ENCODE data around the gene UBE2E2. TPM values are rescaled to one million over a fixed set of nuclear protein-coding genes. Genes with fewer than 3 reads are reported as not detected.

UBE2E2 gene
- polyA plus RNA-seq, 3 donors: 49.3 to 57.2 (median 56.7) TPM

DNA sequence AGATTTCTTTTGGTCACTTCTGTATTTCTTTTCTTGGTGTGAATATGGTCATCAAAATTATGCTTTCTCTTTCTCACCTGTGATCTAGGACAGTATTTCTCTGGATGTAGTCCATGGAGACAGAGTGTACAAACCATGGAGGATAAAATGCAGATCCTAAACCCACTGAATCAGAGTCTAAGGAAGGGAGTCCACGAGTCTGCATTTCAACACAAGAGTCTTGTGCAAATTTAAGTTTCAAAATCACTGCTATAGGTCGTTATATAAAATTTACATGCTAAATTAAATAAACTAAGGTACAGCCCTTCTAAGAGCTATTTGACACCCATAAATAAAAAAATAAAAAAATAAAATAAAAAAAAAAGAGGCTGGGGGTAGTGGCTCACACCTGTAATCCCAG lies 17.3 kb upstream of the UBE2E2 start:
- no peak for DNase-seq

DNA sequence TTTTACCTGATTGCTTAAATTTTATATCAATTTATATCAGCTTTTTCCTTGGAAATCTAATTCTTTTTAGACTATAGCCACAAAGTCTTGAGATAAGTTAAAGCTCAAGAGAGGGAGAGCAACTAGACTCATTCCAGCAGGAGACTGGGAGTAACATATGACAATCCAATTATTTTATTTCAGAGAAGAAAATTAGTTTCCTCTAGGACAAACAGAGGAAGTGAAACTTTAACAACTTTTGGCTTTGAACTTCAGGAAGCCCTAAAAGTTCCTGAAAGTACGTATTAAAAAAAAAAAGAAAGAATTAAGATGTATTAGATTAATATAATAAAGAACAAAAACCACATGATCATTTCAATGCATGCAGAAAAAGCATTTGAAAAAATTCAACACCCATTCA lies 13.9 kb upstream of the UBE2E2 start:
- no peak for DNase-seq

DNA sequence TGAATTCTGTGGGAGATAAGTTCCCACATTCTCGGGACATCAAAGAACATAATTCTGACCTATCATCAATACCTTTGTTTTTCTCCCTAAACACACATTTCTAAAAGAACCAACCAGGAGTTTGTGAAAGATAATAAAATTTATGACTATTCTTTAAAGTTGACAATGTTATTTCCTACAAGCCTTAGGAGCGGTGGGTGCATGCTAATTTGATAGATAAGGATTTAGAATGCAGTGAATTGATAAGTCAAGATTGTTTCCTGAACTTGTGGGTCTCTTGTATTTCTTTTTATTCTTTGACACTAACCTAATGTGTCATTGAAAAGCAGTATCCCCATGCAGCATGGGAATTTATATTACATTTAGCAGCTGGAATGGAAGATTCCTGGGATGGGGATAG lies 10.3 kb upstream of the UBE2E2 start:
- no peak for DNase-seq

DNA sequence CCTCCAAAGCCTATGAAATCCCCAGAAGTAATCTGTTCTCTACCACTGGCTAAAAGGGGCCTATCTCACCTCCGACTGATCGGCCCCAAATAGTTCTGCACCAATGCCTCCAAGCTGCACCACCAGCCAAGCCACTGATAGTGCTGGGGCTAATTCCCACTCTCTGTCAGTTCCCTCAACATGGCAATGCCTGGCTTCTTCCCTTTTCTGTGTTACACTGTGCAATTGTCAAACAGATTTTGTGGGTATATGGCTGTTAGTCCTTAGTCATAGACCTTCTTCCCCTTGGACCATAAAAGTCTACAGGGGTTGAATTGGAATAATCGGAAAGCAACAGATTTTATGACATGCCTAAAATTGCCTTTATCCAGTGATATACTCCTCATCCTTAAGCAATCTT lies 9.3 kb upstream of the UBE2E2 start:
- DNase-seq: no peak

DNA sequence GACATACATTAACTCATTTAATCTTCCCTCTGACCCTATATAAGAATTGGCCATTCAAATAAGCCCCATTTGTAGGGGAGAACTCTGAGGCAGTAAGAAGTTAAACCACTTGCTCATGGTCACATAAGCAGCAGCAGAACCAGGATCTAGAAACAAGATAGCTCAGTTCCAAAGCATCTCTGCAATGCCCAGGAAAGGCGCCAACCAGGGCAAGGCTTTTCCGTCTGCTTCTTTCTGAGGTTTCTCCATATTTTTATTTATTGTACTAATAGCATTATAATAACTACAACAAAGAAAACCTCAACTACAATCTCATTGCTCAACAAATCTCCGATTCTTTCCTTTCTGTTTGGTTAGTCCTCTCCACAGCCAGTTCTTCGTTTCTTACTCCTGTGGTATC lies 4.3 kb upstream of the UBE2E2 start:
- no peak for DNase-seq

DNA sequence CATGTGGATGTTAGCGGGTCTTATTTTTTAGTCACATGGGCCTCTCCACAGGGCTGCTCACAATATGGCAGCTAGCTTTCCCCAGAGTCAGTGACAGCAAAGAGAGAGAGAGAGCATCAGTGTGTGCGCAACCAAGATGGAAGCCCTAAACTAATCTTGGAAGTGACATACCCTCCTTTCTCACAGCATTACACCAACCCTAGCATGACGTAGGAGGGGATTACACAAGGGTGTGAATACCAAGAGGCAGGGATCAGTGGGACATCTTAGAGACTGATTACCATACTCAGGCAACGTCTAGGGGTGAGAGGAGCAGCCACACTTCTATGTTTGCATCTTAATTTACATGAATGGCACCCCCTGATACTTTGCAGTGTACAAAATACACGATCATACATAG lies 3.5 kb upstream of the UBE2E2 start:
- DNase-seq: no peak

DNA sequence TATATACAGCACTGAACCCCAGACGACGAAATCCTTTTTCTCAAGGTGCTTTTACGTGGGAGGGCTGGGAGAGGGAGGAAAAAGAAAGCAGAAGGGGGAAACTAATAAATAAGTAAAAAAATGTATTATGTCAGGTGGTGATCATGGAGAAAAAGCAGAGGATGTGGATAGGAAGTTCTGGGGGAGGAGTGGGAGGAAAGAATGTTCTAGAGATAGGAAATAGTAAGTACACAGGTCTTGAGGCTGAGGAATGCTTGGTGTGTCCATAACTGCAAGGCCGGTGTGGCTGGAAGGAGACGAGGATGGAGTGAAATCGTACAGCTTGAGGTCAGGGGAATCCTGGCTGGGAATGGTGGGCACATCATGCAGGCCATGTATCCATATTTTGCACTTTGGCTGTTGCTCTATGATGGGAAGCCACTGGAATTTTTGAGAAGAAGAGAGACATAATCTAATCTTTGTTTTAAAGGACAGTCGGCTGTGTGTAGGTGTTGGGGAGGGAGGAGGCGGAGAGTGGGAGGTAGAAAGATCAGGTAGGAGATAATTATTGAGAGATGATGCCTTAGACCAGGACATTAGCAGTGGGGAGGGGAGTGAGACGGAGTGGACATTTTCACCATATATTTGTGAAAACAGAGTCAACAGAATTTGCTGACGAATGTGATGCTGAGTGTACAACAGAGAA lies 1.8 kb upstream of the UBE2E2 start:
- DNase-seq: no peak

DNA sequence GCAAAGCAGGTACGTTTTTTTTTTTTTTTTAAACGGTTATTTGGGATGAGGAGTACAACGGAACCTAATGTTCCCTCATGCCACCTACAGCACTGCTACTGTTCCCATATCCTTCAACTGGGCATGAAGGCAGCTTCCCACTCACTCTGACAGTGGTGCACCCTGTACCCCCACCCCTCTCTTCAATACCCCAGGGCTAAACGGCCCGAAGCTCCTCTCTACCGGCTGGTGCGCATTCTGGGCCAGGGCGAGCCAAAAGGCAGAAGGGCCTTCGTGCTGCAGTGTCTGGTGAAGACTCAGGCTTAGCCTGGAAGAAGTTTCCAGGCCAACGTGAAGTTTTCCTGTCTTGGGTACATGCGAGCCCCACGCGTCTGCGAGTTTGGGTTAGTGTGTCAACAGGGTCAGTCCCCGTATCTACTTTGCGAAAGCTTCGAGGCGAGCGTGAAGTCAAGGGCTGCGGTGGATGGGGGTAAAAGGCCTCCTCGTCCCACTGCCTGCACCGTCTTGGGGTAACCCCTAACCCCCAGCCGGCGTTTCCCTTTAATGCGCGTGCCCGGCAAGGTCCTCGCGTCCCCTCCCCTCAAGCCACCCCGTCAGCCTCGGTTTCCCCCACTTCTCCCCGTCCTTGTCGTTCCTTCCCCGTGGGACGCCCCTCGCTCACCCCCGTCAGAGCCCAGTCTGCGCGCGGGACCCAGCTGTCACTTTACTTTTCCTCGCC lies 765 bp upstream of the UBE2E2 start:
- DNase-seq: peak; percentile 17

DNA sequence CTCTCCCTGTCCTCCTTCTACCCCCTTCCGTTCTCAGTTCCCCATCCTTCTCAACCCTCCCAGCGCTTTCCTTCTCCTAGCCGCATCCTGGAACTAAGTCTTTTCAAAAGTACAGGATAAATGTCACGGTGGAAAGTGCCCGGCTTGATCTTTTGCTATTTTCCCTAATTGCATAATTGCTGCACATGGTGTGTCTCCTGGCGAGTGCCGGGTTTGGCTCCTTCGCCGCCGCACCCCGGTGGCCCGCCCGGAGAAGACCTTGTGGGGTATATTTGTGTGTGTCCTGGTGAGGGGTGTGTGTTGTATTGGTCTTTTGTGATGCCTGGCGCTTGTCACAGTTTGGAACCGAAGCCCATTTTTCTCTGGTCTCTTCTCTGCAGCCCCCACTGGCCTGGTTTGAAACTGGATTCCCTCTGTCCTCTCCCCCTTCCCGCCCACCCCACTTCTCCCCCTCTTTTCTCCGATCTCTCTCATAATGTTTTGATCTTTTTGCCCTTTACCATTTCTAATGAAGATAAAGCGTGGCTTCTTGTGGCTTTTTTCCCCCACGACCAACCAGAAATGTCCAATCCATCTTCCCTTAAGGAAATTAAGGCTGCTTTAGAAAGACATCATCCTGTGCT lies 692 bp downstream of the UBE2E2 start:
- DNase-seq: peak; percentile 24

DNA sequence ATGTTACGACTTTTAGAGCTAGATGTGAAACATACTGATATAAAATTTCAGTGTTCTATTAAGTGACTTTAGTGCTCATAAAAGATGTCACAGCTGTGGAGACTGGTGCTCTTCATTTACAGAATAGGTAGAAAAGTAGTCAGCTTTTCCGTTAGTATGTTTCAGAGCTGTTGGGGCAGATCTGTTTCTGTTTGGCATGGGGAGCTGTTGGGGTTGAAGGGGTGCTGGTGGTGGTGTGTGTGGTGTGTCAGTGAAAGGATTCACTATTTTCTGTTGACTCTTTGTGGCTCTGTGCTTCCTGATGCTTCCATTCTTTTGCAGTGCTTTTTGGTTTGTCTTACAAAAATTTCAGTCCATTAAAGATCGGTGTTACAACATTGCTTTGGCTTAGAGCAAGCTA lies 3.2 kb downstream of the UBE2E2 start:
- no peak for DNase-seq

DNA sequence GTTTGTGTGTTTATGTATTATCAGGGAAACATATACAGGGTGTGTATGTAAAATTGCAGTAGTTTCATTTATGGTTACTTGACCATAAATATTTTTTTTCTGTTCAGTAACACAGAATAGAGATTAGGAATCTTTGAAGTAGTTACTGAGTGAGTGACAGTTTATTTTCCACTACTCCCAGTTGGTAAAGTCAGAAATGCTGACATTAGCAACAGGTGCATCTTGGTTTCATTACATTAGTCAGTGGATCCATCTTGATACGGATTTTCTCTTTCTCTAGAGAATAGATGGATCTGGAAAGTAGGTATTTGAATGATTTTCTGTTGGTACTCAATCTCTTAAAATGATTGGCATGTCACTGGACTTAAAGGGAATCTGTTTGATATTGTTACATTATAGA lies 6.0 kb downstream of the UBE2E2 start:
- no peak for DNase-seq

DNA sequence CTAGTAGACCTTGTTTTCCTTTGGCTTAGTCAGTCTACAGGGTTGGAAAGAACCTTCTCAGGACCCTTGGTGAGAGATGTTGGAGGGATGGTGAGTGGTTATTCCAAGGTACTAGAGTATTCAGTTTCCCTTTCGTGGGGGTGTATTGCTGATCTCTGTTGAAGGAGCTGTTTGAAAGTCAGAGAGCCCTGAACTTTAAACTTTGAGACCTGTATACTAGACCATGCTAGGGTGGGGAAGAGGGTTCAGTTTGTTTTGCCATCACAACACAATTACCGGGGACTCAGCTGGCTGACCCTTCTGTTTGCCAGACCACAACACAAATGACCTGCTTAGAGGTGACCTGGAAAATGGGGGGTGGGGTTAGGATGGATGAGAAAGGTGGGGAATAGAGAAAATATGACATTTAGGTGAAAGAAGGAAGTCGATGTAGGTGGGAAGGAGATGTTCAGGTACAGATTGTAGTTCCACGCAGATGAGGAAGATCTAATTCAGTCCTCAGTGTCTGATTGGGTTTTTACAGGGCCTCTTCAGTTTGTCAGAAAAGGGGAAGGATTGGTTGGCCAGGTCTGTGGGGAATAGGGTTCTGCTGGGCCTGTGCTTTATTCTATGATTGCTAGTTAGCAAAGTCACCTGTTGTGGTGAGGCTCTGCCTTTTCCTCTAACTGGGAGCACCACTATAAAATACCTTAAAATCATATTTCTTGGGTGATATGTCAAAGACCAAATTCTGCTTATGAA lies 6.8 kb downstream of the UBE2E2 start:
- no peak for DNase-seq

DNA sequence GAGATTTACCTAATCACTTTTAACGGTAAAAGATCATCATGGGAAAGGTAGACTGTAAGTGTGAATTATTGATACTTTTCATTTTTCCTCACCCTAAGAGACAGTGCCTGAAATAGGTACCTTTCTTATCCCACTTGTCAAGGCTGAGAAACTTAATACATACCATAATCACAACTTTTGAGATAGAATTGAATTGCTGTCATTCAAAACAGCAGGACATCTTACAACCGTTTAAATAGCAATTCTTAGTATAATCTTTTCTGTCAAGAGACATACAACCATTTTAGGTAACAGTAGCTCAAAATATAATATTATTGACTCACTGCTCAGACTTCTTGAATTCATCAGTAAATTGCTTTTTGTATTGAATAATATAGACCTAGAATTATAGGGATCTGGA lies 10.7 kb downstream of the UBE2E2 start:
- DNase-seq: no peak

DNA sequence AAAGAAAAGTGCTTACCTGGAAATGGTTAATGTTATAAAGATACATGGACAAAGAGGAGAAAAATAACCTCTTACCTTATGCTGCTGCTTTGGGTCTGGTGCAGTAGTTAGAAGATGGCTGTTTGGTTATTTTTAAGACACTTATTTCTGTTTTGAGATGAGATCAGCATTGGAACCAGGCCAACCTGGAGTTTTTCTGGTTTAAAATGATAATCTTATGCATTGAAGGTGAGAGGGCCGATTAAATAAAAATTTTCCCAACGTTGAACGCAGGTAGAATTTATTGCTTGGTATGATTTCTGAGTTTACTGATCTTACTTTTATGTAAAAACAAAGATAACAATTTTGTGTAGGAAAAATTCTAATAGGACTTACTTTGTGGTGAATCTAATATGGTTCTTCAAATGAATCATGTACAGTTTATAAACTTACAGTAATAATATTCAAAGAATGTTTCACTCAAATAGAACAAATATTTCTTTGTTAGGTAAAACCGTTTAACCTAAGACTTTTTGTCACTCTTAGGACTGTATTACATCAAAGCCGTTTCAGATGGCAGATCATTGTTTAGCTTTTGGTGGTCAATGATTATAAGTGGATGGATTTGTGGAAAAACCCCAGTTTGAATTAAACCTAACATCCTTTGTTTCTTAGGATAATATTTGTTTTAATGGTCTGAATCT lies 14.9 kb downstream of the UBE2E2 start:
- DNase-seq: no peak

DNA sequence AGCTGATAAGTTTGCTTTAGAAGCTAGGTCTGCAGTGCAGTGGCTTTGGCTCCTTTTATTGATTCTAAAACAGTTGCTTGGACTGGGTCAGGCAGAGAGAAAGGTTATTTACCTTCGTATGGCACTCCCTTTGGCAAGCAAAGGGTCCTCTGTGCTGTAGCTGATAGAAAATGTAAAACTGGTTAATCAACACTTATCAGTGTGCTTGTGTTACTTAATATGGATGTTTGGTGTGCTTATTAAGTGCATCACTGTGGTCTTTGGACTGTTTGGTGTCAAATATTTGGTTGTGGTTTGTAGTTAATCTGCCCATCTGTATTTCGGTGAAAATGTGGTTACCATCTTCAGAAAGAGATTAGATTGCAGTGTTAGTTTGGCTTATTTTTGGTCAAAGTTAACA lies 16.0 kb downstream of the UBE2E2 start:
- no peak for DNase-seq

DNA sequence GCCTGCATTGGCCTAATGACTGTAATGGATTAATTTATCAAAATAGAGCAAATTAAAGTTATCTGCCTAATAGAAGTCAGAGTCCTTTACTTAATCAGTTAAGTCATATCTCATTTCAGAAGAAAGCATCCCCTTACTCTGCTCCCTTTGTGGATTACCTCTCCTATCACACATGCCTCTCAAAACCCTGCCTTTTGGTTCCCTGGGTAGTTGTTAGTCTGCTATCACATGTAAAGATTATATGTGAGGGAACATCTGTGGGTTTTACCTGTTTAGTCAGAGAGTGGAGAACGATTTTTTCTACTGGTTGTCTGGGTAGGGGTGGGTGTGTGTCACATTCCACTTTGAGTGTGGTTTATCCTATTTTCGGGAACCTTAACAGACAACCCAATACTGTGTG lies 16.4 kb downstream of the UBE2E2 start:
- no peak for DNase-seq

DNA sequence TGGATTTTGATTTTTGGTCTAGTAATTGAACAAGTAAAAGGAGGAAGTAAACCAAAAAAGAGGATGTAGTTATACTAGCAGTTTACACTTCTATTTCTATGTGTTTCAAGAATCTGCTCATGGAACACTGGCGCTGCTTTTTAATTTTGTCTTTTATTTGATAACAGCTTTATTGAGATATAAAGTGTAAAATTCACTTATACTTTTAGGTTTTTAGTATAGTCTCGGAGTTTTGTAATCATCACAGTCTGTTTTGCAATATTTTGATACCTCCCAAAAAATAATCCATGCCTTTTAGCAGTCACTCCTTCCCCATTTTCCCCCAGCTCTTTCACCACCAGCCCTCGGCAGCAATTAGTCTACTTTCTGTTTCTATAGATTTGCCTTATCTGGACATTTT lies 18.0 kb downstream of the UBE2E2 start:
- no peak for DNase-seq

DNA sequence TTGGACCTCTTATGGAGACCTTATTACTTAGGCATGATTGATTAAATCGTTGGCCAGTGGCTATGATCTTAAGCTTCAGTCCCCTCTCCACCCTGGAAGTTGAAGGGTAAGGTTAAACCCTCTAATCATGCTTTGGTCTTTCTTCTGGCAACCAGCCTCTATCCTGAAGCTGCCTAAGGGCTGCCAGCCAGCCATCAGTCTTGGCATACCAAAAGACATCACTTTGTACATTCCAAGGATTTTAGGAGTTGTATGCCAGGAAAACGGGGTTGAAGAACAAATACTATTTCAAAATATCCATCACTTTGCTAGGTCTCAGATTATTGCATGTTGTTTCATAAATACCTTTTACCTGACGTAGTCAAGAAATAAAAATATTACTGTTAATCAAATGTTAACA lies 28.9 kb downstream of the UBE2E2 start:
- DNase-seq: no peak

DNA sequence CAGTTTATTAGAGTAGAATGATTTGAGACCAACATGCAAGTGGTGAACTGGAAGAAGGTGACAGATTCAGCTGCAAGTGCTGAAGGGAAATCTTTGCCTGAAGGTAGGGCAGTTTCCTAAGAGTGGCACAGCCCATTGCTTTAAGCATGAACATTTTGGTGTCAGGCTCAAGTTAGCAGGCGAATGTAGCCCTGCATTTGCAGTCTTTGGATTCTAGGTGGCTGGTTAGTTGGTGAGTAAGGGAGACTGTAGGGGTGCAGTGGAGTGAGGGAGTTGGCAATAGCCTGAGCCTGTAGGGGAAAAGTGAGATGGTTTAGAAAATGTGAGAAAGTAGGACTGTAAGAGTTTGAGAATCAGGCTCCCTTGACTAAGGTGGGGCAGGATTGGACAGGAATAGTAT lies 29.7 kb downstream of the UBE2E2 start:
- no peak for DNase-seq

DNA sequence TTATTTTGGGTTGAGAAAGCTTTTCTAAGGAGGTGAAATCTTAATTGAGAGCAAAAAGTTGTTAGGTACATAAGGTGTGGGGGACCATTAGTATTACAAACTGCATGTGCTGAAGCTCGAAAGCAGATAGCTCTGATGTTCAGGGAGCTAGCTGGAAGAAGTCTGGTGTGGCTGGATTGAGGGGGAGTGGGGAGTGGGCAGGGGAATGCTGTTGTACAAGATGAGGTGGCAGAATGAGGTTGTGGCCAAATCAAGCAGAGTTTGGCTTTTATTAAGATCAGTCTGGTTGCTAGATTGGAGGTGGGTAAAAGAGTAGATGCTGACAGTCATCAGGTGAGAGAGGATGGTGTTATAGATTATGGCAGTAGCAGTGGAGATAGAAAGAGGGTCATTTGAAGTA lies 32.1 kb downstream of the UBE2E2 start:
- no peak for DNase-seq

DNA sequence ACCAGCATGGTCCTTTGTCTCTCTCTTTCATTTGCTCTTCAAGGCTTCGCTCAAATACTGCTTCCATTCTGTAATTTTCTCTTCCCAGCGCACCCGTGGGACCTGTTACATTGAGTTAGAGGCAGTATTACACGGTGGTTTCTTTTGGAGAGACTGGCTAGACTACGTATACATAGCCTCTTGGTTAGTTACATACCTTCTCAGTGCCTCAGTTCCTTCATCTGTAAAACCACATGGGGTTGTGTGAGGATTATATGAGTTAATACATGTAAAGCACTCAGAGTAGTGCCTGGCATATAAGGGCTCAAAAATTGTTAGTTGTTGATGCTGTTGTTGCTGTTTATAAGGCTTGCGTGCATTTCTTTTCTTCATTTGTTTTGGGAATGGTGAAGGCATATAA lies 33.8 kb downstream of the UBE2E2 start:
- DNase-seq: no peak

DNA sequence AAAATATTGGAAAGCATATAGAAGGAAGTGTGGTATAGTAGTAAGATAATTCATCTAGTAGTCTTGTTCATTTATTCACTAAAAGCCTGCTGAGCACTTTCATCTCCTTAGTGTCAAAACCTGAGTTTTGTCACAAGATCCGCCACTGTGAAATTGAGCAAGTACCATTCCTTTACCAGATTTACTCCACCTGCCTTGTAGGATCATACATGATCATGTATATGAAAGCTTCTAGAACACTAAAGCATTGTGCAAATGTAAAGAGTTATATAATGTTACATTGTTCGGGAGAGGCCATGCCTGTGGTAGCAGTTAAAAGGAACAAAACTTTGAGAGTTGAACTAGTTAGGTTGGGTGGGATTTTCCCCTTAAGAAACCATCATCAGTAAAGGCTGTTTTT lies 35.0 kb downstream of the UBE2E2 start:
- no peak for DNase-seq

Data from renal pelvis (tissue), 4 donors.